Activated CD4-positive, alpha-beta T cell treated with anti-CD3 and anti-CD28 coated beads for 1 hour (primary cell): ENCODE results near the gene RRP12.
"Not testable (repeated sequence)": the region's sequence is repeated elsewhere in the genome, so short reads cannot be mapped to it uniquely, and the experiment has no call there.

Experiments
- DNase-seq: peaks from one replicate; pipeline ENCODE4 v3.0.0-alpha.2; 2020

RRP12 gene, protein sequence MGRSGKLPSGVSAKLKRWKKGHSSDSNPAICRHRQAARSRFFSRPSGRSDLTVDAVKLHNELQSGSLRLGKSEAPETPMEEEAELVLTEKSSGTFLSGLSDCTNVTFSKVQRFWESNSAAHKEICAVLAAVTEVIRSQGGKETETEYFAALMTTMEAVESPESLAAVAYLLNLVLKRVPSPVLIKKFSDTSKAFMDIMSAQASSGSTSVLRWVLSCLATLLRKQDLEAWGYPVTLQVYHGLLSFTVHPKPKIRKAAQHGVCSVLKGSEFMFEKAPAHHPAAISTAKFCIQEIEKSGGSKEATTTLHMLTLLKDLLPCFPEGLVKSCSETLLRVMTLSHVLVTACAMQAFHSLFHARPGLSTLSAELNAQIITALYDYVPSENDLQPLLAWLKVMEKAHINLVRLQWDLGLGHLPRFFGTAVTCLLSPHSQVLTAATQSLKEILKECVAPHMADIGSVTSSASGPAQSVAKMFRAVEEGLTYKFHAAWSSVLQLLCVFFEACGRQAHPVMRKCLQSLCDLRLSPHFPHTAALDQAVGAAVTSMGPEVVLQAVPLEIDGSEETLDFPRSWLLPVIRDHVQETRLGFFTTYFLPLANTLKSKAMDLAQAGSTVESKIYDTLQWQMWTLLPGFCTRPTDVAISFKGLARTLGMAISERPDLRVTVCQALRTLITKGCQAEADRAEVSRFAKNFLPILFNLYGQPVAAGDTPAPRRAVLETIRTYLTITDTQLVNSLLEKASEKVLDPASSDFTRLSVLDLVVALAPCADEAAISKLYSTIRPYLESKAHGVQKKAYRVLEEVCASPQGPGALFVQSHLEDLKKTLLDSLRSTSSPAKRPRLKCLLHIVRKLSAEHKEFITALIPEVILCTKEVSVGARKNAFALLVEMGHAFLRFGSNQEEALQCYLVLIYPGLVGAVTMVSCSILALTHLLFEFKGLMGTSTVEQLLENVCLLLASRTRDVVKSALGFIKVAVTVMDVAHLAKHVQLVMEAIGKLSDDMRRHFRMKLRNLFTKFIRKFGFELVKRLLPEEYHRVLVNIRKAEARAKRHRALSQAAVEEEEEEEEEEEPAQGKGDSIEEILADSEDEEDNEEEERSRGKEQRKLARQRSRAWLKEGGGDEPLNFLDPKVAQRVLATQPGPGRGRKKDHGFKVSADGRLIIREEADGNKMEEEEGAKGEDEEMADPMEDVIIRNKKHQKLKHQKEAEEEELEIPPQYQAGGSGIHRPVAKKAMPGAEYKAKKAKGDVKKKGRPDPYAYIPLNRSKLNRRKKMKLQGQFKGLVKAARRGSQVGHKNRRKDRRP (N-terminal part only)

DNA sequence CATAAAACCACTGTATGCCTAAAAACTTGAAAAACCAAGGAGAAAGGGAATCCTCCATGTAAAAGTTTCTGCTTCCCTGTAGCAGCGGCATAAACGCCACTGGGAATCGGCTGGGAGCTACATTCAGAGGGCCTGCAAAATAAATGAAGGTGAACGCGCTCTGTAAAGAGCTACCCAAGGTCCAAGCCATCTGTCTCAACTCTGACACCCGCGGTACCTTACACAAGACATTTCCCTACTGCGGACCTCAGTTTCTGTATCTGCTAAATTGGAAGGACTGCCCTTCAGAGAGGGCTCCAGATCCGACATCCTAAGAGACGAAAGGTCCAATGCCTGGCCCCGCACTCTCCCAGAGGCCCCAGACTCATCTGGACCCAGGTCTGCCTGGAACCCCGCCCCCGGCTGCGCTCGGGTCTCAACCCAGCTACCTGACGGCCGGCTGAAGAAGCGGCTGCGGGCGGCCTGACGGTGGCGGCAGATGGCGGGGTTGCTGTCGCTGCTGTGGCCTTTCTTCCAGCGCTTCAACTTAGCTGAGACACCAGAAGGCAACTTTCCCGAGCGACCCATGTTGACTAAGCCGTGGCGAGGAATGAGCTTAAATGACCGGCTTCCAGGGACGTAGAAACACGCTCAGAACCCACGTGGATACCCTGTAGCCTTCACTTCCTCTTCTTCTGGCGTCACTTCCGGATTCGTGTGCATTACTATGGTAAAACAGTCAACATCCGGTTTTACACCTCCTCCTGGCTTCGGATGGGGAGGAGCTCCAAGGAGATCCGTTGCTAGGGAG lies at the start of gene RRP12:
Gene RRP12, minus strand, starts transcription at position 676 of the 790 bp plus-strand sequence. Its CDS starts 109 bp downstream, at position 567.
- DNase-seq = peak; percentile 66

DNA sequence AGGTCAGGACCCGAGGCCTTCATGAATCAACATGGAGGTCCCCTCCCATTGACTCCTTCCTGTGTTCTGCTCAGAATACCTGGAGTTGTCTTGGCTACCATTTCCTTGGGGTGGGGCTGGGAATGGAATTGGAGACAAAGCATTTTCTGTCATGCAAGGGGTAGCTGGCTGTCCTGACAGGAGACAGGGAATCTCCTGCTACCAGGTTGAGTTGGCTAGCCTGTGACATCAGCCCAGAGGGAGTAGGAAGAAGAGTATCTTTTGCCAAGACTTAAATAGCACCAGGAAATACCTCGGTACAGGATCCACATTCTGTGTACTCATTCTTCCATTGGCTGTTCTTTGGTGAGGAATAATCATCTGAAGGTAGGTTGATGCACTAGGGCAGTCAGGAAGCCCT lies 49.7 kb upstream of the RRP12 start:
- no peak for DNase-seq

DNA sequence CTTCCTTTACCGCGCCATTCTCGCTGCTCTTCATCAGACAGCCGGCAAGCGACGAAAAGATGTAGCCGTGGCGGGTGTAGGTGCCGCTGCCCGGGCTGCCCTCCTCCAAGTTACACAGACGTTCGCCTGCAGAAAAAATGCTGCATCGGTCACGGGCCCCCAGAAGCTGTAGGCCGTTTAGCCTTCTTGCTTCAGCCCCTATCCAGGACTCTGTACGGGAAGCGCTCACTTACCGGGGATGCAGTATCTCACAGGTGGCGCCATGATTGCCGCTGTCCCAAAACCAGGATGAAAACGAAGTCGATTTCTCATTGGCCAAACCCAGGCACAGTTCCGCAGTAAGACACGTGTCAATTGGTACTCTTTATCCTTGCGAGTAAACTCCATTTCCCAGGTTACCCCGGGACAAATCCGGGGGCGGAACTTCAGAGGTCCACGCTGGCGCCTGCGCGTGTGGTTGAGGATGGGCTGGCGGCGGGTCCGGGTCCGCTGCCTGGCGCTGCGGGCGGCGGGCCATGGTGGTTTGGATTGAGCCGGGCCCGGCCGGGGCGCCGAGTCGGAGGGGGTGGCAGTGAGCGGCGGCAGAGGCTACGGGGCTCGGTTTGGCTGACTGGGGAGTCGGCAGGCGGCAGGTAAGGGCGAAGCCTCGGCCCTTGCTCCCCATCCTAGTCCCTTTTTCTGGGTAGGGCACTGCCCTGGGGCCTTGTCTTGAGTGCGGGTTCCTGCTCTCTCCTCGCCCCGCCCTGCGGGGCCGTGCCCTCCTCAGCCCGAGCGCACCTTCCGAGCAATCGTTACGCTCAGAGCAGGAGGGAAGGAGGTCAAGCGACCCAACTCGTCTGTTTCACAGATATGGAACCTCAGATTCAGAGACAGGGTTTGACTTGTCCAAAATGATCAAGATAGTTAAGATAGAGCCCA lies 44.8 kb upstream of the RRP12 start, which contains the start of the genes EXOSC1 and ZDHHC16:
Gene EXOSC1, minus strand, starts transcription at position 285 of the 918 bp plus-strand sequence. Its CDS starts 21 bp downstream, at position 264.
Gene ZDHHC16, plus strand, starts transcription at position 454 of the 918 bp plus-strand sequence. CDS start 5,501 bp downstream, outside the sequence.
- peak; percentile 83 for DNase-seq

DNA sequence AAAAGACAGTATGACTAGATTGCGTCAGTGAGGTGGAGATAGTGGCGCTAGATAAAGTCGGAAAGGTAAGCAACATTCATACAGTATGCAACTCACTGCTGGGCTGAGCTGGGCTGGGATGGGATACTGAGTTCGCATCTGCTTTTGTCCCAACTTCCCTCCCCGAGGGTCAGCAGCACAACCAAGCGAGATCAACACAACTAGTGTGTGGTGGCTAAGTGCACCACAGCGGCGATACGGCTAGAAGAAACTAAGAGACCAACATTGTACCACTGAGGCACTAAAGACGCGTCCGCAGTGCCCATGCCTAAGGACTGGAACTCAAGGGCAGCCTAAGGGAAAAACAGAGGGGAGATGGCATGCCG lies 44.2 kb upstream of the RRP12 start:
- no peak for DNase-seq

DNA sequence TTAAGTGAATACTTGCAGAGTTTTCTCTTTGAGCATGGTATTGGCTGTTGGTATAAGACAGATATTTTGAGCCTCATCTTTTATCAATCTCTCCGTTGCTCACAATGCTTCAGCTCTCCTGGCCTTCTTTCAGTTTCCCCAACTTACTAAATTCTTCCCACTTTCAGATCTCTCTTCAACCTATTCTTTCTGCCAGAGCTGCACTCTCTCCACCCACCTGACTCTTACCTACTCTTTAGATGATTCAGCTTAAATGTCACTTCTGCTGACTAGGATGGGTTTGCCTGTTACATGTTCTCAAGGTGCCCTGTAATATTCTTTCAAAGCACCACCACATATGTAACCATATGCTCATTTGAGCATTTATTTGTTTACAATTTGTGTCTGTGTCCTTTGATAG lies 43.1 kb upstream of the RRP12 start:
- DNase-seq = no peak

DNA sequence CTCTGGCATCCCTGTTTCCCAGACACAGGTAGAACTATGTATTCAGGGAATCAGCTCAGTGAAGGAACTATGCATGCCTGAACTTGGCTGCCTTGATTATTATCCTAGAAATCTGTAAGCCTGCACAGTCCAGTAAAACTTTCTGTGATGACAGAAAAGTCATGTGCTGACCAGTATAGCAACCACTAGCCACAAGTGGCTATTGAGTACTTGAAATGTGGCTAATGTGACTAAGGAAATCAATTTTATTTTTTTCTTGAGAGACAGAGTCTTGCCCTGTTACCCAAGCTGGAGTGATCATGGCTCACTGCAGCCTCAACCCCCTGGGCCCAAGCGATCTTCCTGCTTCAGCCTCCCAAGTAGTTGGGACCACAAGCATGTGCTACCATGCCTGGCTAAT lies 41.1 kb upstream of the RRP12 start:
- no peak for DNase-seq

DNA sequence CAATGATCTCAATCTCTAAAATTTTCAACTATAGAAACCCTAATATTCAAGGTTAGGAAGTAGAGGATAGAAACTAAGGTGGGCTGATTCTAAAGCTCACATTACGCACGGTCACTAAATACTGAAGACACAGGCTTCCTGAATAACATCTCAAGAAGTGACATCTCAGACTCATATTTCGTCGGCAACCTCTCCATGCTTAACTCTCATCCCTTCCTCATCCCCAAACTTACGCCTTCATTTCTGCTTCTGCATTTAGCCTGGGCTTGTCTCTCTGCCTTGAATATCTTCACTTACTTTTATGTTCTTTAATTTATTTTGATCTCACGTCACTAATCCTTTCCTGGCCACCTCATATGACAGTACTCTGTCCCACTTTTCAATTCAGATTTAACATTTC lies 34.1 kb upstream of the RRP12 start:
- no peak for DNase-seq

DNA sequence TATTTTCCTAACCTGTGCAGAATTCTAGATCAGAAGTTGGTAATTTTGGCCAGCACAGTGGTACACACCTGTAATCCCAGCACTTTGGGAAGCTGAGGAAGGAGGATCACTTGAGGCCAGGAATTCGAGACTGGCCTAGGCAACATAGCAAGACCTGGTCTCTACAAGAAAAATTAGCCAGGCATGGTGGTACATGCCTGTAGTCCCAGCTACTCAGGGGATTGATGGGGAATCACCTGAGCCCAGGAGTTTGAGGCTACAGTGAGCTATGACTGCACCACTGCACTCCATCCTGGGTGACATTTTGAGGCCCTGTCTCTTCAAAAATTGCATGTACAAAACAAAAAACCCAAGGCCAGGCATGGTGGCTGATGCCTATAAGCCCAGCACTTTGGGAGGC lies 33.4 kb upstream of the RRP12 start:
- no peak for DNase-seq

DNA sequence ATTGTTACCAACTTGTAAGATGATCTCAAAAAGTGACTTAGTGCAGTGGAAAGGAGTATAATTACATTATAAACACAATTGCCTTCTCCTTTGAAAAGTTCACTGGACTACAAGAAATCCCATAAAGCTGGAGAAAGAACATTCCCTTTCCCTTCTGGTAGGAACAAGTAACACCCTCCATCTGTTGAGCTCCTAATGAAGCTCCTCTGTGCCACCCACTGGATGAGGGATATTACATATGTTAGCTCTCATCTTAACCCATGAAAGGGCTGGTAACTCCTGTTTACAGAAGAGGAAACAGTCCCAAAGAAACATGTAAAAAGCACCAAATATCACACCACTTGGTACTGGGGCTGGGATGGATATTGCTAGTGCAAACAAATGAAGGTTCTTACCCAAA lies 32.9 kb upstream of the RRP12 start:
- DNase-seq = no peak

DNA sequence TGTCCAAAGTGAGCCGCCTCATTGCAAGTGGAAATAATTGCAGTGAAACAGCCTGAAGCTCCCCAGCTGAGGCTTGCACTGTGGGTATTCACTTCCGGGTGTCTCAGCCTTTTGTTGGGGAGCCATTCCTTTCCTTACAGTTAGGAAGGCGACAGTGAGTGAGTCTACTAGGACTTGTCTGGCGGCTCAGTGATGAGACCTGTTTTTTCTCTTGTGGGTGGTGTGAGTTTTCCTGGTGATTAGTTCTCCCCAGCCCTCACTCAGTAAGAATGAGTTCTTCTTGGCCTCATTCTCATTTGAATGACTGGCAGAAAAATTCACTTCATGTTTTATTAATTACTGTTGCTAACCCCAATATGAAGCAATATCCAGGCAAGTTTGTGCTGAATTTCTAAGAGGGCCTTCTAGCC lies 27.4 kb upstream of the RRP12 start:
- no peak for DNase-seq

DNA sequence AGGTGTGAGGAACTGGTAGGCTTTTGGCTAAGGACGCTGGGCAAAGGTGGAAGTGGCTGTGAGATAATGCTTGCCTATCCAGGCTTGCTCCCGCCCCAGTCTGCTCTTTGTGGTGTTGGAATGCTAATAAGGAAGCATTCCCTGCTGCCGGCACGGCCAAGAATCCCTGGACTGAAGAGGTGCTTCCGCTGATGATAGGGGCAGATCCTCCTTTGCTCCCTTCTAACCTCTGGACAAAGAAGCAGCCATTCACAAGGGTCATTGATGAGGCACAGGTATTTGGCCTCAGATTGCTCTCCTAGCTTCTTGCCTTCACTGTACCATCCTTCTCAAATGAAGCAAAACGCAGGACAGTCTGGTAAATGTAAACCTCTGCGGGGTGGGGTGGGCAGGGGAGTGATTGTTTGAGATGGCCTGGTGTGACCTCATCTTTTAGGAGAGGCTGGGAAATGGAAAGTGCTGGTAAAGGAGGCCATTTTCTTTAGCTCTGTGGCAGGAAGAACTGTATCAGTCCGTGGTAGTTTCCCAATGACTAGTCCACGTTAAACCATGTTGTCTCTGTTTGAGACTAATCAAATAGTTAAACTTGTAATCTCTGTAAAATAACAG lies 26.5 kb upstream of the RRP12 start:
- no peak for DNase-seq

DNA sequence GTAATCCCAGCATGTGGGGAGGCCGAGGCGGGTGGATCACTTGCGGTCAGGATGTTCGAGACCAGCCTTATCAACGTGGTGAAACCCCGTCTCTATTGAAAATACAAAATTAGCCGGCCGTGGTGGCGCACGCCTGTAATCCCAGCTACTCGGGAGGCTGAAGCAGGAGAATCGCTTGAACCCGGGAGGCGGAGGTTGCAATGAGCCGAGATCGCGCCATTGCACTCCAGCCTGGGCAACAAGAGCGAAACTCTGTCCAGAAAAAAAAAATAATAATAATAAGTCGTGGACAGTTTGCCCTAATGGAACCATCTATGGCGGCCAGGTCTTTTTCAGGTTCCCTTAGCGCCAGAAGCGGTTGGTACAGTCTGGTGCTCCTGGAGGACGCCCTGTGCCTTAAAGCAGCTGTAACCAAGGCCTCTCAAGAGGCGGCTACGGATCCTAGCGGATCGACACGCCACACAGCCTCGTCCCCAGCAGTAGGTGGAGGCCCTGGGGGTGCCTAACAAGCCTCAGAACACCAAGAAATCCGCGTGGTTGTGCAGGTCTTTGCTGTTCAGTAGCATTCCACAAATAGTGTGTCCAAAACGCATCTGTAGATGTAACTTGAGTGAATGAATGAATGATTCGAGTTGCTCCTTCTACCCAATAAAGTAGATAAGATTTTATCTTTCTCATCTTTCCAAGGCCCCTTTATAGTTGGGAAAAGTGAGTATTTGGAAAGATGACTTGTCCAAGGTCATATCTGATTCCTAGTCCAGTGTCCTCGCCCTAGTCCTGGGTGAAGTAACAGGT lies 25.8 kb upstream of the RRP12 start:
- DNase-seq = no peak

DNA sequence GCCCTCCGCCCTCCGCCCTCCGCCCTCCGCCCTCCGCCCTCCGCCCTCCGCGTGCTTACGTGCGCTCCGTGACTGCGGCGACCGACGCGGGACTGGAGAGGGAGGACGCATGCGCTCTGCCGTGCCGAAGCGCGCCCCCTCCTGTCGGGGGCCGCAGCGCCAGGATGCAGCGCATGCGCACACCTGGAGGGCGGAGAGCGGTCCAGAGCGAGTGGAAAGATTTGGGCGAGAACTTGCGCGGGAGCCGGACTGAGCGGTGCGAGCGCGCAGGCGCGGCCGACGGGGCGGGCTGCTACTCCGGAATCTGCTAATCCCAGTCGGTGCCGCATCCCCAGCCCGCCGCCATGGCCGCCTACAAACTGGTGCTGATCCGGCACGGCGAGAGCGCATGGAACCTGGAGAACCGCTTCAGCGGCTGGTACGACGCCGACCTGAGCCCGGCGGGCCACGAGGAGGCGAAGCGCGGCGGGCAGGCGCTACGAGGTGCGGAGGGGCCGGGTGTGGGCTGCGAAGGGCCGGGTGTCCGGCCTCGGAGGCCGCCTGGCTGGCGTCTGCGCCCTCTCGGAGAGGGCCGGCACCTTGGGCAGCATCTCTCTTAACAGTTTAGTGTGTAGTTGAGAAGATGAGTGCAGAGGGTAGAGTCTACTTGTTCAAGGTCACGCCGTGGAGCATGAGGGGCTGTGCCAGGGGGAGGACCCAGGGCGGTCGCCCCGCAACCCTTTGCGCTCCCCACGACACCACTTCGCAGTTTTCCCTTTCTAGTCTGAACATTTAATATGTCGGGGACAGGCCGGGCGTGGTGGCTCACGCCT lies 25.0 kb upstream of the RRP12 start, which contains the start of gene PGAM1:
Gene PGAM1, plus strand, starts transcription at position 228 of the 812 bp plus-strand sequence. Its CDS starts 117 bp downstream, at position 345.
- DNase-seq = peak; percentile 97

DNA sequence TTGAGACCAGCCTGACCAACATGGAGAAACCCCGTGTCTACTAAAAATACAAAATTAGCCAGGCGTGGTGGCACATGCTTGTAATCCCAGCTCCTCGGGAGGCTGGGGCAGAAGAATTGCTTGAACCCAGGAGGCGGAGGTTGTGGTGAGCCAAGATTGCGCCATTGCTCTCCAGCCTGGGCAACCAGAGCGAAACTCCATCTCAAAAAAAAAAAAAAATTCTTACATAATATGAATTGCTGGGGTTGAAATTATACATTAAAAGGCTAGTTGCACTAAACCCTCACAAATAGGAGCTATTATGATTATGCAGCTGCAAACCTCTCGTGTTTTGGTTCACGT lies 22.6 kb upstream of the RRP12 start:
- DNase-seq = not testable (repeated sequence)

DNA sequence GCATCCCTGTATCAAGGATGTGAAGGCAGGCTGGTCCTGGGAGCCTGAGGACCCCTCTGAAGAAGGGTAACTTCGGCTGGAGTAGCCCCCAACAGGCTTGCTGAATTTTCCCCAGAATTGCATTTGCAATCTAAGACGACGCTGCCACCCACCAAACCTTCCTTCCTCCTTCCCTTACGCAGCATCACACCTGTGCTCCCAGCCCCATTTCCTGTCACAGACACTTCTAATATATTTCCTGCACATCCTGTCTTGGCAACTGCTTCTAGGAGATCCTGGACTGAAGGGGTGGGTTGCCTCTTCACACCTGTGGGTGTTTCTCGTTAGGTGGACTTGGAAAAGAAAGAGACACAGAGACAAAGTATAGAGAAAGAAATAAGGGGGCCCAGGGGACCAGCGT lies 15.4 kb upstream of the RRP12 start:
- DNase-seq = no peak

DNA sequence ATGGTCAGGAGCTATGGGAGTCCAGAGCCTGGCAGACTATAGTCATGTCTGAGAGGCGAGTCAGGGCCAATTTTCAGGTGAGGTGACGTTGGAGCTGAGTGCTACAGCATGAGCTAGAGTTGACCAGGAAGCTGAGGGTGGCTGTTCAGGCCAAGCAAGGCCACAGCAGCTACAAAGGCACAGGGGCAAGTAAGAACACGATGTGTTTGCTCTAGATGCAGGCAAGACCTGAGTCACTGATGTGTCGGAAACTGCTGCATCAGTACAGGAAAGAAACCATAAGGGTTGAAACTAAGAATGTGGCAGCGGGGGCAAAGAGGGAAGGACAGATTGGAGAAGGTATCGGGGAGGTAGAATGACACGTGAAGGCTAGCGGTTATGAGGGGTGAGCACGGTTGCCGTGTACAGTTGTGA lies 11.8 kb upstream of the RRP12 start:
- DNase-seq = no peak

DNA sequence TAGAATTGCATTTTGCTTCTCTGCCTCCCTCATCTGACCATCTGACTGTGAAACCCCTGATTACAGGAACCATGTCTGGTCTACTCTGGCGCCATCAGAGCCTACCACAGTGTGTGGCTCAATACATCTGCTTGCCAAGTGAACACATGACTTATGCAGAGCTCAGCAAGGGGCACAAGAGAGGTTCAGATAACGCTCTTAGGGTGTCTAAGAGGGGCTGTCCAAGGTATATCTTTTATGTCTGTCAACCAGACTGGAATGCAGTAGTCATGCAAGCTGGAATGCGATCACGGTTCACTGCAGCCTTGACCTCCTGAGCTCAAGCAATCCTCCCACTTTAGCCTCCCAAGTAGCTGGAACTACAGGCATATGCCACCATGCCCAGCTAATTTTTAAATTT lies 10.3 kb upstream of the RRP12 start:
- no peak for DNase-seq

DNA sequence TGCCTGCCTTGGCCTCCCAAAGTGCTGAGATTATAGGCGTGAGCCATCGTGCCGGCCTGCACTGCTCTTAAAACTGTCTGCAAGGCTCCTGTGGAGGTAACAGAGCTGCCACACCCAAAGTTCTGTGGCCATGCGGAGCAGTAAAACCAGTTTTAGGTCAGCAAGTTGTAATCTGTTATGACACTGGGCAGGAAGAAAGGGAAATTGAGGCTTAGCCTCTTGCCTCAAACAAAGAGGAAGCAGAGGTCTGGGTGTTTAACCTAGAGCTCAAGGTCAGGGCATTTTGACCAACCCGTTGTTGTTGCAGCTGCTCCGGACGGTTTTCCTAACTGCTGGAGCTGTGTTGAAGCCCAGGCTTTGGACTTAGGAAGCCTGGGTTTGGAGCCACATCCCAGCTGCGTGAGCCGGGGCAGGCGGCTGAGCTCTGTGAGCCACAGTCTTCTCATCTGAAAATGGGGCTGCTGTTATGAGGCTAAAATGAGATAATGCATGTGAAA lies 7.4 kb upstream of the RRP12 start:
- DNase-seq = no peak

DNA sequence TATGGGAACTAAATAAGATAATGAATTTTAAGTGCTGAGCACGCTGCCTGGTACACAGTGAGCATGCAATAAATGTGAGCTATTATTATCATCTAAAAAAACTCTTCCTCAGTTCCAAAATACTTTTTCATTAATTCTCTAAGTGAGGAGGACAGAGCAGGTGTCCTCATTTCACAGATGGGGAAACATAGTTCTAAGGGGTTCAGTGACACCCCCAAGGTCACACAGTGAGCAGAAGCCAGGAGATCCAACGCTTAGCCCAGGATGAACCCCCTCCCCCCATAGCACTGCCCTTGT lies 6.8 kb upstream of the RRP12 start:
- DNase-seq = no peak
